Measurements from ENCODE around the gene EXOC6. TPM values are rescaled to one million over a fixed set of nuclear protein-coding genes. Genes with fewer than 3 reads are reported as not detected.

The EXOC6 gene
- total and polyA plus RNA-seq, 2 of the 13 experiments (the other 11 are each of a cell fraction or from before 2014, with no cell fraction given) = 22.2 to 29.2 TPM

- peak; percentile 92 for TF ChIP-seq CEBPG (CRISPR knock-in tag; IDR thresholded peaks at IDR 0.05)
- 0 out of 2 replicates have a peak, but pooled peaks have one; percentile 60 for TF ChIP-seq ZNF557 (CRISPR knock-in tag; IDR thresholded peaks at IDR 0.05)
- 0 out of 2 replicates have a peak, but pooled peaks have one; percentile 33 for TF ChIP-seq MLX (CRISPR knock-in tag; IDR thresholded peaks at IDR 0.05)
- peak; percentile 71; the same call in 1 of the 2 replicates for TF ChIP-seq ZNF646 (CRISPR knock-in tag; IDR thresholded peaks at IDR 0.05)
- TF ChIP-seq ZBTB10 (CRISPR knock-in tag; IDR thresholded peaks at IDR 0.05; ENCODE audit: borderline replicate concordance) = peak; percentile 38; the same call in 1 of the 2 replicates
- no peak for TF ChIP-seq EEA1 (CRISPR knock-in tag; IDR thresholded peaks at IDR 0.05; ENCODE audit: borderline replicate concordance)
- TF ChIP-seq CCDC6 (CRISPR knock-in tag; IDR thresholded peaks at IDR 0.05) = 0 out of 2 replicates have a peak, but pooled peaks have one; percentile 30
- TF ChIP-seq KDM6A (CRISPR knock-in tag; IDR thresholded peaks at IDR 0.05; ENCODE audit: low read depth) = peak; percentile 79
- TF ChIP-seq ADNP (CRISPR knock-in tag; IDR thresholded peaks at IDR 0.05) = no peak
- peak; percentile 94 for TF ChIP-seq ZGPAT (CRISPR knock-in tag; IDR thresholded peaks at IDR 0.05)
- peak; percentile 47; the same call in 1 of the 2 replicates for TF ChIP-seq ETV5 (CRISPR knock-in tag; IDR thresholded peaks at IDR 0.05; ENCODE audit: borderline replicate concordance)
- no peak for TF ChIP-seq ZMYM3 (CRISPR knock-in tag; IDR thresholded peaks at IDR 0.05)
- peak; percentile 92 for TF ChIP-seq HHEX (CRISPR knock-in tag; IDR thresholded peaks at IDR 0.05)
- peak; percentile 59; the same call in 1 of the 2 replicates for TF ChIP-seq ZFX (CRISPR knock-in tag; IDR thresholded peaks at IDR 0.05; ENCODE audit: low read depth)
- TF ChIP-seq NKX3-1 (CRISPR knock-in tag; IDR thresholded peaks at IDR 0.05) = peak; percentile 70; the same call in 1 of the 2 replicates
- TF ChIP-seq MEIS1 (CRISPR knock-in tag; IDR thresholded peaks at IDR 0.05; ENCODE audit: borderline replicate concordance) = 0 out of 2 replicates have a peak, but pooled peaks have one; percentile 39
- peak; percentile 66; the same call in 1 of the 2 replicates for TF ChIP-seq ZNF292 (CRISPR knock-in tag; IDR thresholded peaks at IDR 0.05; ENCODE audit: borderline replicate concordance, low read depth)
- no peak for TF ChIP-seq ZMAT5 (CRISPR knock-in tag; IDR thresholded peaks at IDR 0.05; ENCODE audit: borderline replicate concordance, low read depth)
- peak; percentile 64 for TF ChIP-seq RFXAP (CRISPR knock-in tag; IDR thresholded peaks at IDR 0.05; ENCODE audit: borderline replicate concordance)
Observed at GRCh38 chr10:93106631-93107072, 258.3 kb downstream of the EXOC6 start (continued).
